Activated gamma-delta T cell treated with anti-CD3 and anti-CD28 coated beads, Interleukin-2, amount 50 U/mL, for 16 hours (primary cell): ENCODE measurements around the gene SAFB.
"Not testable (repeated sequence)": the region's sequence is repeated elsewhere in the genome, so short reads cannot be mapped to it uniquely, and the experiment has no call there.

Source experiments
- DNase-seq: peaks from one replicate; pipeline ENCODE4 v3.0.0-alpha.2; 2020; ENCODE audit warnings: low read depth

Gene SAFB

DNA sequence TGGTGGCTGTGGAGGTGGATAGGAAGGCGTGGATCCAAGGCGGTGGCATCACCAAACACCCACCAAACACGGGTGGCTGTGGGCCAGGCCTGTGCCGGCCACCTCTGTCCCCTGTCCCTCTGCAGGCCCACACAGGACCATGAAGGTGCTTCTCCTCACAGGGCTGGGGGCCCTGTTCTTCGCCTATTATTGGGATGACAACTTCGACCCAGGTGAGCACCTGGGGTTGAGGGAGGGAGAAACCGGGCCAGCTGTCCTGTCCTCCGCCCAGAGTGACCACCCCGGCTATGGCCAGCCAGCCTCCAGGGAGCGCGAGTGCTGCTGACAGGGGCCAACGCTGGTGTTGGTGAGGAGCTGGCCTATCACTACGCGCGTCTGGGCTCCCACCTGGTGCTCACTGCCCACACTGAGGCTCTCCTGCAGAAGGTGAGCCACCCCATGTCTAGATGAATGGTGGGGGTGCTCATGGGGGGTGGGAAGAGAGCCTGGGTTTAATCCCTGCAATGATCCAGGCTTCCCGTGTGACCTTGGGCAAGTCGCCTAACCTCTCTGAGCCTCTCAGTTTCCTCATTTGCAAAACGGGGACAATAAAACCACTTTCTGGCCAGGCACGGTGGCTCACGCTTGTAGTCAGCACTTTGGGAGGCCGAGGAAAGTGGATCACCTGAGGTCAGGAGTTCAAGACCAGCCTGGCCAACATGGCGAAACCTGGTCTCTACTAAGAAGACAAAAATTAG, 62.0 kb downstream of the SAFB start:
- DNase-seq = no peak

DNA sequence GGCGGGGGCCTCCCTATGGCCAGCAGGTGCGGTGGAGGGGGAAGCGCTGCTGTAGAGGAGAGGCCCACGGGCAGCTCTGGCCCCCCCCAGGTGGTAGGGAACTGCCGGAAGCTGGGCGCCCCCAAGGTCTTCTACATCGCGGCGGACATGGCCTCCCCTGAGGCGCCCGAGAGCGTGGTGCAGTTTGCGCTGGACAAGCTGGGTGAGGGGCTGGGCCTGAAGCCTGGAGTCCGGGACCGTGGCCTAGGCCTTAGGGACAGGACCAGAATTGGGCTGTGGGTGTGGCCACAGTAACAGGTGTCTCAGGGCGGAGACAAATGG, 63.4 kb downstream of the SAFB start:
- no peak for DNase-seq

DNA sequence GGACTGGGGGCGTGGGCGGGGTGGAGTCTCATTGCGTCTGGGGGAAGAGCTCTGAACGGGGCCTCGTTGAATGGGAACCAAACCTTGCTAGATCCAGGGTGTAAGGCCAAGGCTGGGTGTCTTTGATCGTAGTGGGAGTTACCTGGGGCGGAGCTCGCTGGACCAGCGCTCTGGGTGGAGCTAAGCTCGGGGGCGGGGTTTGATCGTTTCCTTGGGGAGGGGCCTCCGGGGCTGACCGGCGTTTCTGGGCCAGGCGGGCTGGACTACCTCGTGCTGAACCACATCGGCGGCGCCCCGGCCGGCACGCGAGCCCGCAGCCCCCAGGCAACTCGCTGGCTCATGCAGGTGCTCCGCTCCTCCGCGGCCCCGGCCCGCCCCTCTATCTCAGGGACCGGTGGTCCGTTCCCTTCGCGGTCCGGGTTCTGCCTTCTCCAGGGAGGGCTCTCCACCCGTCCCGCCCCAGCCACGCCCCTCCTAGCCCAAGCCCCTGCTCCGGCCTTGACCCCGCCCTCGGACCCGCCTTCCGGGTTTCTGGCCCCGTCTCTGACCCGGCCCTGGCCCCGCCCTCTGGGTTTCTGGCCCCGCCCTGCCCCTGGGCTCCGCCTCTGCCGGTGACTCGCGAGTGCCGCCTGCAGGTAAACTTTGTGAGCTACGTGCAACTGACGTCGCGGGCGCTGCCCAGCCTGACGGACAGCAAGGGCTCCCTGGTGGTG, 63.9 kb downstream of the SAFB start:
- DNase-seq = peak; percentile 98

DNA sequence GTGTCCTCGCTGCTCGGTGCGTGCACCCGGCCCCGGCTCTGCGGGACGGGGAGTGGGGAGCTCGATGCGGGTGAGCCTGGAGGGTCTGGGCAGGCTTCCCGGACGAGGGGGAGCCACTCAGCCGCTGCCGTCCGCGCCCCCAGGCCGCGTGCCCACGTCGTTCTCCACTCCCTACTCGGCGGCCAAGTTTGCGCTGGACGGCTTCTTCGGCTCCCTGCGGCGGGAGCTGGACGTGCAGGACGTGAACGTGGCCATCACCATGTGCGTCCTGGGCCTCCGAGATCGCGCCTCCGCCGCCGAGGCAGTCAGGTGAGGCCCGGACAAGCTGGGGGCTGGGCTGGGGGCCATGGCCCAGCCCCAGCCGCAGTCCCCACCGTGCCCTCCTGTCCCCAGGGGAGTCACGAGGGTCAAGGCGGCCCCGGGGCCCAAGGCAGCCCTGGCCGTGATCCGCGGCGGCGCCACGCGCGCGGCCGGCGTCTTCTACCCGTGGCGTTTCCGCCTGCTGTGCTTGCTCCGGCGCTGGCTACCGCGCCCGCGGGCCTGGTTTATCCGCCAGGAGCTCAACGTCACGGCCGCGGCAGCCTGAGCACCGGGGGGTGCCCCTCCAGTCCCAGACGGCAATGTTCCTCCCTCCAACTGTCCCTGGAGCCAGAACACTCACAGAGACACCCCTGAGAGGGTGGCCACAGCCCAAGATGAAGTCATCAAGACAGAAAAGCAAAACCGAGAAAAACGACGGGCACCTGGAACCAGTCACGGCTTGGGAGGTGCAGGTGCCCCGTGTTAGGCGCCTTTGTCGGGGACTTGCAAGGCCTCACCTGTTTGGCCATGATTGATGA, 64.7 kb downstream of the SAFB start:
- no peak for DNase-seq

GRCh38 chr19:5688262-5688881, 65.5 kb downstream of the SAFB start:
- DNase-seq = not testable (repeated sequence)

GRCh38 chr19:5690125-5690954, 67.5 kb downstream of the SAFB start, which contains the start of gene RPL36:
RPL36 (plus strand) TSS chr19:5690295; CDS start chr19:5690508, 213 bp downstream.
- peak; percentile 98 for DNase-seq

- DNase-seq = no peak
Measured at GRCh38 chr19:5690955-5691821, 68.3 kb downstream of the SAFB start.

- no peak for DNase-seq
Measured at GRCh38 chr19:5691822-5692722, 69.2 kb downstream of the SAFB start.

DNA sequence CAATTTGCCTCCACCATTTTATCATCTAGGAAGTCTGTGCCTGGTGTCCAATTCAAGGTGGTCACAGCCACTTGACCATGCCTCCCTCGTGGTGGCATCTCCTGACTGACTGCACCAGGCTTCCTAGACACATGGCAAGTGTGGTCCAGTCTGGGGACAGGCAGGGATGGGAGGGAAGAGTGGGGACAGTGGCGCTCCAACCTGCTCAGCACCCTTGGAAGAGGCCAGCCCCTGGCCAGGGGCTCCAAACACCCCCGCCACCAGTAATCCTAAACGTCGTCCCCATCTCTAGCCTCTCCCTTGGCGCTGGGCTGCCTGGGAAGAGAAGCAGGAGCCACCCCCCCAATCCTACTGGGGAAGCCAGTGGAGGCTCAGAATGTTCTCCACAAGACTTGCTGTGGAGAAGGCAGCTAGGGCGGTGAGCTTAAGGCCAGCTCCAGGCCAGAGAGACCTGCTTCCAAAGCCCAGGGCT, 69.9 kb downstream of the SAFB start:
- DNase-seq = no peak

- no peak for DNase-seq
Measured at GRCh38 chr19:5693195-5694166, 70.6 kb downstream of the SAFB start.

DNA sequence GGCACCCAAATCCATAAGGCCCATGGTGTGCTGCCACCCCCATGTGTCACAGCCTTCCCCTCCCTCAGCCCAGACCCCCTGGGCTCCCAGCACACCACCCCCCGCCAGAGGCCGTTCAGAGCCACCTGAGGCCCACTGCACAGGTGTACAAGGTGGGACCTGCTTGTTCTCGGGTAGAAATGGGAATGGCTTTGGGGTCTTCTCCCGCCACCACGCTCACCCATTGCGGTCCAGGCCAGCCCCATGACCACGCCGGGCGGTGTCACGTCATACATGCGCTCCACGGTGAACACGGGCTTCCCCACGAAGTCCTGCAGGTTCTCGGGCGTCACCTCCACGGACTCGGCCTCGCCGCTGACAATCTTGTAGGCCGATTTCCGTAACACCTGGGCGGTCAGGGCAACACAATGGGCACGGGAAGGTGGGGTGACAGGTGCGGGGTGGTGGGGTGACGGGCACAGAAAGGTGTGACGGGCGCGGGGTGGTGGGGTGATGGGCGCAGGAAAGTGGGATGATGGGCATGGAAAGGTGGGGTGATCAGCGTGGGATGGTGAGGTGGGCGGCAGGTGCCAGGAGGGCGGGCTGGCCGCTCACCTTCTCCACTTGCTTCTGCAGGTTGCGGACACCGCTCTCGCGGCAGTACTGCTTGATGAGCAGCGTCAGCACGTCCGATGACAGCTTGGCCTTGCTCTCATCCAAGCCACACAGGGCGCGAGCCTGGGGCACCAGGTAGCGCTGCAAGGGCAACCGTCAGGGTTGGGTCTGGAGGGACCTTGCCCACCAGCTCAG, 71.5 kb downstream of the SAFB start:
- DNase-seq = no peak

DNA sequence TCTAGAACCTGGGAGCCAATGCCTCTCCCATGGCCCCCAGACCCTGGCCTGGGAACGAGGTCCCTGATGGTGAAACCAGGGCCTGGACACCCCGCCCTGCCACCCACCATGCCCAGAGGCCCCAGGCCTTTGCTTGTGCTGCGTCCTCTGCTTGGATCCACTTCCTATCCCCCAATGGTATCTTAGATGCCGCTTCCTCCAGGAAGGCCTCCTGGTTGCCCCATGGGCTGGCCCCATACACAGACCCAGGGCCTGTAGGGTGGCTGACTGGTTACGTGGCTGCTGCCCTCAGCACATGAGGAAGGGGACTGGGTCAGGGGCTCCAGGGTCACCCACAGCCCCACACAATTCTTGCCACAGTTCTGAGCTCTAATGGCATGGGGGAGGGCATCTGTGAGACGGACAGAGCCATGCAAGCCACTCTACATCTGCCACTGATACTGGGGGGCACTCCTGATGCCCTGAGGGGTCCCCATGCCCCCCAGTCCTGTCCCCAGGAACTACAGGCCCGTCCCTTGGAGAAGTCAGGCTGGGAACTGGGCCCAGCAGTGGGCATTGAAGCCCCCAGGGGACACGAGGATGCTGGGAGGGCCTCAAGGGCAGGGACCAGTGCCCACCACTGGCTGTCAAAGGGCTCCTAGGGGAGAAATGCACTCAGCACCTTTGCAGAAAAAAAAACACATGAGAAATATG, 72.2 kb downstream of the SAFB start:
- DNase-seq = no peak

DNA sequence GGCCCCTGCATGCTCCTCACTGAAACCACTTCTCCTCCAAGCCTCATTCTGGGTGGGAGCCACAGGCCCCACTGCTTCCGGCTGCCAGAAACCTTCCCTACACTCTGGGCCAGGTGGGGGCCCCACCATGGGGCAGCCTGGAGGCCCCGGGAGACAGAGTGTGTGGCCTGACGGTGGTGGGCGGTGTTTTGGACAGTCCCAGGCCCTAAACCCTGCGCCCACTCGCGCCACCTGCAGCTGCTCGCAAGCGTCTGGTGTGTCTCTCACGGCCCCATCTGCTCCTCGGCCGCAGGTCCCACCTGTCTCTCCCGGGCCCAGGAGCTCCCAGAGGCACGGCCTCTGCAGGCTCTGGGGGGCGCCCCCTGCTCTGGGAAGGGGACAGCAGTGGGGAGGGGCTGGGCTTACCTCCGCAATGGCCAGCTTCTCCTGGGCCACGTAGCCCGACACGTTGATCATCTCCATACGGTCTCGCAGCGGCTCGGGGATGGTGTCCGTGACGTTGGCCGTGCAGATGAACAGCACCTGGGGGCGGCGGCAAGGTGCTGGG, 72.8 kb downstream of the SAFB start:
- no peak for DNase-seq

DNA sequence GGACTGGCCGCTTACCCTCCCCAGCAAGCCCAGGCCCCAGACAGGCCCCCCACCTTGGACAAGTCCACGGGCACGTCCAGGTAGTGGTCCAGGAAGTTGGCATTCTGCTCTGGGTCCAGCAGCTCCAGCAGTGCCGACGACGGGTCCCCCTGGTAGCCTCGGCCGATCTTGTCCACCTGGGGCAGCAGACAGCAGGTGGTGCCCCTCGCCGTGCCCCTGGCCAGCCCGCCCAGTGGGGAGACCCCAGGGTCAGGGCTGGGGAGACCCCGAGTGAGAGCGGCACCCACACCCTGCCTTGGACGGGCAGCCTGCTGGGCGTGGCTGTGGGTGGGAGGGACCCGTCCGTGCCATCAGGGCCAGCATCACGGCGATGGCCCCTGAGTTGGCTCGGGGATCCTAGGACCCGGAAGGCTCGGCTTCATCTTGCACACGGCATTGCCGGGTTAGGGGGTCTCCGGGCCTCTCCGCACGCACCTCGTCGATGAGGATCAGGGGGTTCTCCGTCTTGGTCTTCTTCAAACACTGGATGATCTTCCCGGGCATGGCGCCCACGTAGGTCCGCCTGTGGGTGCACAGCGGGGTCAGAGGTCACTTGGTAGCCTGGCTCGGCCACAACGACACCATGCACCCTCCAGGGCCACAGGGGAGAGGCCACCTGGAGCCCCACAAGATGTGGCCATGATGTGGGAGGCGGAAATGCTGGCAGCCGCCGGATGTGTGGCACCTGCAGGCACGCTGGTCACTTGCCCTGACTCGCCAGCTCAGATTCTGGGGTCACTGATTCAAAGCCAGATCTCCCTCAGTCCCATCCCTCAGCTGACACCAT, 73.5 kb downstream of the SAFB start:
- DNase-seq = no peak
